ENCODE results near the gene GYS2.

GYS2 gene

DNA sequence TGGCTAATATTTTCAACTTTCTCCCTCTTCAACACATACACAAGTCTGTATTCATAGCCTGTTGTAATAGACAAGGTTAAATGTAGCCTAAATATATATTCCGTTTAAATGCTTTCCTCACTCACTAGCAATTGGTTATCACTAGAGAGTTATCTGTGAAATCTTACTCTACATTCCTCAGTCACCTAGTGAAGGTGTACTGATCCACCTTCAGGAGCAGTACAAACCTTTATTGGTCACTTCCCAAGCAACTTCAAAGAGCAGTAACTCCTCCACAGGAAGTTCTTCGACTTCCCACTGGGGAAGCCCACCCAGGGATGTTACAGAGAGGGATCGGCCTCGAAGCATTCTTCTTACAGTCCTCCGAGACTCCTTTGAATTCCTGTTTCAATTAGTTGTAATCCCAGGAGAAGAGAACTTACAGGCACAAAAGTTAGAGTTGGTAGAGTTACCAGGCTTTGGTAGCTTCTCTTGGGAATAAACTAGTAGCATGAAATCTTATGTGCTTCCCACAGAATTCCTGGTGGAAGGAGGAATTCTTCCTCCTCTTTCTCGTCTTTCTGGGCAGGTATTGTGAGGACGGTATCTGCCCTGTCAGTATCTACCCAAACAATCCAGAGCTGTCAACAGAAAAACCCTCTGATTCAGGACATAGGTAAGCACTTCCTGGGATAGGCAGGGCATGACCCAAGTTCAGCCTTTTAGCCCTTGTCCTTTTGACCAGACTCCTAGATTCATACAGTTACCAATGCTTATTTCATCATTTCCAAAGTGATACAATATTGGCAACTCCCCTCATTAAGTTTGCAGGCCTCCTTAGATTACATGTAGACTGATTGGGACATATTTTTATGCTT lies at the start of gene GYS2:
Gene GYS2 (minus strand): TSS at position 603 of the 857 bp plus-strand sequence. CDS start 255 bp downstream, at position 348.
- DNase-seq (ENCODE audit: extremely low spot score): no peak
- CTCF ChIA-PET: interaction anchor here (0.6 to 0.7 kb wide), 2 partner anchors 43 to 76 kb away, joined by 3 to 4 read pairs; no protein-coding TSS in a partner anchor
- TF ChIP-seq FOXA1 (IDR thresholded peaks at IDR 0.05) (no peak), FOXK2 (IDR thresholded peaks at IDR 0.05) (no peak), ZNF384 (IDR thresholded peaks at IDR 0.05) (no peak), L3MBTL2 (conservative IDR thresholded peaks at IDR 0.05) (no peak), ARNT (IDR thresholded peaks at IDR 0.05) (no peak), TARDBP (IDR thresholded peaks at IDR 0.05) (no peak), FOXM1 (IDR thresholded peaks at IDR 0.05; ENCODE audit: borderline replicate concordance) (no peak), HDGF (IDR thresholded peaks at IDR 0.05; ENCODE audit: borderline replicate concordance) (no peak), LEF1 (IDR thresholded peaks at IDR 0.05; ENCODE audit: borderline replicate concordance) (no peak)

GRCh38 chr12:21651821-21652220 lies 47.2 kb upstream of the GYS2 start:
- no peak for DNase-seq (ENCODE audit: extremely low spot score)
- POLR2A ChIA-PET: interaction anchor here (0.6 to 1.1 kb wide), 2 partner anchors 17 to 214 kb away, joined by 3 to 4 read pairs; no protein-coding TSS in a partner anchor
- CTCF ChIA-PET: interaction anchor here (1.6 kb wide), 1 partner anchor 29 kb away, joined by 3 read pairs; no protein-coding TSS in a partner anchor
- no peak for TF ChIP-seq ZNF384 (IDR thresholded peaks at IDR 0.05)
- no peak for TF ChIP-seq FOXA1 (IDR thresholded peaks at IDR 0.05)
- no peak for TF ChIP-seq PKNOX1 (IDR thresholded peaks at IDR 0.05)
- TF ChIP-seq LEF1 (IDR thresholded peaks at IDR 0.05; ENCODE audit: borderline replicate concordance): no peak
- TF ChIP-seq ARNT (IDR thresholded peaks at IDR 0.05): no peak
- no peak for TF ChIP-seq FOXM1 (IDR thresholded peaks at IDR 0.05; ENCODE audit: borderline replicate concordance)
- no peak for TF ChIP-seq HDGF (IDR thresholded peaks at IDR 0.05; ENCODE audit: borderline replicate concordance)
- TF ChIP-seq FOXK2 (IDR thresholded peaks at IDR 0.05): no peak
- TF ChIP-seq SUZ12 (IDR thresholded peaks at IDR 0.05): no peak
- no peak for TF ChIP-seq BHLHE40 (IDR thresholded peaks at IDR 0.05; ENCODE audit: borderline replicate concordance)
- no peak for TF ChIP-seq L3MBTL2 (conservative IDR thresholded peaks at IDR 0.05)
- TF ChIP-seq SP1 (IDR thresholded peaks at IDR 0.05): no peak
- TF ChIP-seq TARDBP (IDR thresholded peaks at IDR 0.05): no peak
- TF ChIP-seq NFRKB (IDR thresholded peaks at IDR 0.05): no peak
- TF ChIP-seq ELF4 (IDR thresholded peaks at IDR 0.05): no peak
- no peak for TF ChIP-seq CTBP1 (IDR thresholded peaks at IDR 0.05; ENCODE audit: borderline replicate concordance)

More for the DNA sequence above, at the start of gene GYS2:
- POLR2A ChIA-PET: no interaction called here

GRCh38 chr12:21650997-21651396 lies 46.4 kb upstream of the GYS2 start:
- ChIA-PET POLR2A (no interaction called here), CTCF (interaction anchor here (1.6 kb wide), 1 partner anchor 29 kb away, joined by 3 read pairs; no protein-coding TSS in a partner anchor)
- DNase-seq (ENCODE audit: extremely low spot score): no peak
- TF ChIP-seq ARNT (IDR thresholded peaks at IDR 0.05) (no peak), SUZ12 (IDR thresholded peaks at IDR 0.05) (no peak), ZNF384 (IDR thresholded peaks at IDR 0.05) (no peak), FOXM1 (IDR thresholded peaks at IDR 0.05; ENCODE audit: borderline replicate concordance) (no peak), LEF1 (IDR thresholded peaks at IDR 0.05; ENCODE audit: borderline replicate concordance) (no peak), NFRKB (IDR thresholded peaks at IDR 0.05) (no peak), HDGF (IDR thresholded peaks at IDR 0.05; ENCODE audit: borderline replicate concordance) (no peak), TARDBP (IDR thresholded peaks at IDR 0.05) (no peak), L3MBTL2 (conservative IDR thresholded peaks at IDR 0.05) (no peak), BHLHE40 (IDR thresholded peaks at IDR 0.05; ENCODE audit: borderline replicate concordance) (no peak), CTBP1 (IDR thresholded peaks at IDR 0.05; ENCODE audit: borderline replicate concordance) (no peak), SP1 (IDR thresholded peaks at IDR 0.05) (no peak), PKNOX1 (IDR thresholded peaks at IDR 0.05) (no peak), FOXK2 (IDR thresholded peaks at IDR 0.05) (no peak), FOXA1 (IDR thresholded peaks at IDR 0.05) (no peak), ELF4 (IDR thresholded peaks at IDR 0.05) (no peak)

DNA sequence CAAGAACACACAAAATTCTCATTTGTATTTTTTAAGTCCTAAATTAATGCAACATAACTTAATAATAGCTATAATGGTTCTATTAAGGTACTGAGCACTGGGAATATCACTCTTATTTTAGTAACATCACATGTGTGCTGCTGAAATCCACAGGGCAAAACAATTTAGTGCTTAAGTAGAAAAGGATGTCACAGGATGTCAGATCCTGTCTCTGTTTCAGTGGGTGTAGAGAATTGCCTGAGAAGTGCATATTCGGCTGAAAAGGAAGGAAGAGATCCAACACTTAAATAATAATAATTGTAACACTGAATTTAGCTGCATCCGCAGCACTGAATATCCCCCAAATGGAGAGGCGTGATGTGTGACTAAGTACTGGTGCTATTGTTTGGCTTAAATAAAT lies 44.4 kb upstream of the GYS2 start:
- TF ChIP-seq FOXM1 (IDR thresholded peaks at IDR 0.05; ENCODE audit: borderline replicate concordance) (no peak), NFRKB (IDR thresholded peaks at IDR 0.05) (no peak), ELF4 (IDR thresholded peaks at IDR 0.05) (no peak), SP1 (IDR thresholded peaks at IDR 0.05) (no peak), ZNF384 (IDR thresholded peaks at IDR 0.05) (no peak), PKNOX1 (IDR thresholded peaks at IDR 0.05) (no peak), BHLHE40 (IDR thresholded peaks at IDR 0.05; ENCODE audit: borderline replicate concordance) (no peak), HDGF (IDR thresholded peaks at IDR 0.05; ENCODE audit: borderline replicate concordance) (no peak), FOXK2 (IDR thresholded peaks at IDR 0.05) (no peak), TARDBP (IDR thresholded peaks at IDR 0.05) (no peak), FOXA1 (IDR thresholded peaks at IDR 0.05) (no peak), ARNT (IDR thresholded peaks at IDR 0.05) (no peak), LEF1 (IDR thresholded peaks at IDR 0.05; ENCODE audit: borderline replicate concordance) (no peak), CTBP1 (IDR thresholded peaks at IDR 0.05; ENCODE audit: borderline replicate concordance) (no peak), SUZ12 (IDR thresholded peaks at IDR 0.05) (no peak), L3MBTL2 (conservative IDR thresholded peaks at IDR 0.05) (no peak)
- CTCF ChIA-PET: interaction anchor here (0.7 kb wide), 1 partner anchor 387 kb away, joined by 3 read pairs; no protein-coding TSS in a partner anchor
- no peak for DNase-seq (ENCODE audit: extremely low spot score)
- POLR2A ChIA-PET: interaction anchor here (1.4 kb wide), 1 partner anchor 9 kb away, joined by 6 read pairs; the partner anchor contains the start of gene LDHB

DNA sequence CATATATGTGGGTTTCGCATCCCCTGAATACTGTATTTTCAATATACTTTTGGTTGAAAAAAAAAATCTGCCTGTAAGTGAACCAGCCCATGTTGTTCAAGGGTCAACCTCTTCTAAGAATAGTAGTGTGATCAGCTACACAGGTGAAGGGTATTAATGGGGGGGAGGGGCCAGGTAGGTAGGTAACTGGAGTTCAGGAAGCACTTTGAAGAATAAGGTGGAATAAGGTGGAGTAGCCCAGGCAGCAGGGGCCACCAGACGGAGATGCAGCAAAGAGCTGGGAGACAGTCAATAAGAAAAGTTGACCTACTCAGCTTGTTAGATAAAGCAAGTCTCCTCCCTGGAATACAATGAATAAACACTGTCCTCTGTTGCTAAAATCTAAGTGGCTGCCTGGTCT lies 43.7 kb upstream of the GYS2 start:
- no peak for DNase-seq (ENCODE audit: extremely low spot score)
- CTCF ChIA-PET: no interaction called here
- POLR2A ChIA-PET: interaction anchor here (0.6 to 2.4 kb wide), 2 partner anchors 9 to 154 kb away, joined by 3 to 13 read pairs; partner anchors contain the start of gene LDHB
- TF ChIP-seq ELF4 (IDR thresholded peaks at IDR 0.05) (no peak), FOXM1 (IDR thresholded peaks at IDR 0.05; ENCODE audit: borderline replicate concordance) (no peak)

Data from HEK293T (cell line).